ENCODE measurements around the gene TBATA. TPM values are rescaled to one million over a fixed set of nuclear protein-coding genes. Genes with fewer than 3 reads are reported as not detected.

Gene TBATA
- total RNA-seq, 1 donor from 2014 or later = not detected

- Mint-ChIP-seq H3K4me1 (ENCODE audit: unreplicated experiment) (no peaks in the 10 kb centered on the region), H3K9me3 (ENCODE audit: unreplicated experiment) (no peaks in the 10 kb centered on the region), H3K36me3 (ENCODE audit: low read depth, unreplicated experiment) (no peaks in the 10 kb centered on the region), H3K4me3 (ENCODE audit: unreplicated experiment) (no peak overlapping the region), H3K27ac (ENCODE audit: unreplicated experiment) (no peak overlapping the region), H3K27me3 (ENCODE audit: unreplicated experiment) (peaks cover 3% of the 10 kb centered on the region)
- no peak for TF ChIP-seq CTCF (IDR thresholded peaks at IDR 0.05; ENCODE audit: unreplicated experiment)
- no peak for DNase-seq (ENCODE audit: low spot score)
These were observed 18.7 kb upstream of the TBATA start for GRCh38 chr10:70803775-70804420.

- Mint-ChIP-seq H3K36me3 (ENCODE audit: low read depth, unreplicated experiment) (no peaks in the 10 kb centered on the region), H3K4me3 (ENCODE audit: unreplicated experiment) (no peak overlapping the region), H3K9me3 (ENCODE audit: unreplicated experiment) (no peaks in the 10 kb centered on the region), H3K4me1 (ENCODE audit: unreplicated experiment) (no peaks in the 10 kb centered on the region), H3K27me3 (ENCODE audit: unreplicated experiment) (peaks cover 3% of the 10 kb centered on the region), H3K27ac (ENCODE audit: unreplicated experiment) (no peak overlapping the region)
- no peak for TF ChIP-seq CTCF (IDR thresholded peaks at IDR 0.05; ENCODE audit: unreplicated experiment)
- no peak for DNase-seq (ENCODE audit: low spot score)
These were observed 16.7 kb upstream of the TBATA start for GRCh38 chr10:70801854-70802253.

- no peak for TF ChIP-seq CTCF (IDR thresholded peaks at IDR 0.05; ENCODE audit: unreplicated experiment)
- no peak overlapping the region for H3K27ac Mint-ChIP-seq (ENCODE audit: unreplicated experiment)
- H3K9me3 Mint-ChIP-seq (ENCODE audit: unreplicated experiment) = no peaks in the 10 kb centered on the region
- H3K36me3 Mint-ChIP-seq (ENCODE audit: low read depth, unreplicated experiment) = no peaks in the 10 kb centered on the region
- H3K4me1 Mint-ChIP-seq (ENCODE audit: unreplicated experiment) = no peaks in the 10 kb centered on the region
- no peaks in the 10 kb centered on the region for H3K27me3 Mint-ChIP-seq (ENCODE audit: unreplicated experiment)
- no peak overlapping the region for H3K4me3 Mint-ChIP-seq (ENCODE audit: unreplicated experiment)
- DNase-seq (ENCODE audit: low spot score) = no peak
These were observed 13.9 kb upstream of the TBATA start for GRCh38 chr10:70799124-70799523.

GRCh38 chr10:70797840-70798239 is 12.7 kb upstream of the TBATA start:
- Mint-ChIP-seq H3K27ac (ENCODE audit: unreplicated experiment) (no peak overlapping the region), H3K27me3 (ENCODE audit: unreplicated experiment) (no peaks in the 10 kb centered on the region), H3K4me3 (ENCODE audit: unreplicated experiment) (no peak overlapping the region), H3K36me3 (ENCODE audit: low read depth, unreplicated experiment) (no peaks in the 10 kb centered on the region), H3K4me1 (ENCODE audit: unreplicated experiment) (no peaks in the 10 kb centered on the region), H3K9me3 (ENCODE audit: unreplicated experiment) (no peaks in the 10 kb centered on the region)
- TF ChIP-seq CTCF (IDR thresholded peaks at IDR 0.05; ENCODE audit: unreplicated experiment) = no peak
- no peak for DNase-seq (ENCODE audit: low spot score)

- Mint-ChIP-seq H3K27me3 (ENCODE audit: unreplicated experiment) (no peaks in the 10 kb centered on the region), H3K27ac (ENCODE audit: unreplicated experiment) (no peak overlapping the region), H3K4me3 (ENCODE audit: unreplicated experiment) (no peak overlapping the region), H3K4me1 (ENCODE audit: unreplicated experiment) (peaks cover 8% of the 10 kb centered on the region), H3K9me3 (ENCODE audit: unreplicated experiment) (no peaks in the 10 kb centered on the region), H3K36me3 (ENCODE audit: low read depth, unreplicated experiment) (no peaks in the 10 kb centered on the region)
- no peak for TF ChIP-seq CTCF (IDR thresholded peaks at IDR 0.05; ENCODE audit: unreplicated experiment)
- no peak for DNase-seq (ENCODE audit: low spot score)
These were observed 10.4 kb upstream of the TBATA start for GRCh38 chr10:70795613-70796012.

Measured in endothelial cell (in vitro differentiated cells).